Hypothalamus (tissue), 51 donors: ENCODE measurements around the gene LPO.

ENCODE experiments used
- DNase-seq, 51 donors: peaks; one replicate each; lab custom pipeline; 2025; lab: John Stamatoyannopoulos, UW

The LPO gene

DNA sequence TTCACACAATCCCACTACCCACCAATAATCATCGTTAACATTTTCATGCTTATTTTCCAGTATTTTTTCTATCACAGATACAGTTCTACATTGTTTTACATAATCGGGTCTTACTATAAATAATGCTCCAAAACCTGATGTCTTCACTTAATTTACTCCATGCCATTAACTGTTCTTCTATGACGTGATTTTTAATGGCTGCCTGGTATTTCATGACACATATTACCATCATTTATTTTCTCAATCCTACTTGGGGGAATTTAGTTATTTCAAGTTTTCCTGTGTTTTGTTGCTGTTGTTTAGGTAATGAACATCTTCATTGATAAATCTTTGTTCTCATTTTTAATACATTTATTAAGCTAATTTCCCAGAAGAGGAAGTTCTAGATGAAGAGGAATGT, 14.7 kb downstream of the LPO start:
- no peak for DNase-seq

- DNase-seq = no peak
Observed at GRCh38 chr17:58254803-58255202, 16.4 kb downstream of the LPO start.

DNA sequence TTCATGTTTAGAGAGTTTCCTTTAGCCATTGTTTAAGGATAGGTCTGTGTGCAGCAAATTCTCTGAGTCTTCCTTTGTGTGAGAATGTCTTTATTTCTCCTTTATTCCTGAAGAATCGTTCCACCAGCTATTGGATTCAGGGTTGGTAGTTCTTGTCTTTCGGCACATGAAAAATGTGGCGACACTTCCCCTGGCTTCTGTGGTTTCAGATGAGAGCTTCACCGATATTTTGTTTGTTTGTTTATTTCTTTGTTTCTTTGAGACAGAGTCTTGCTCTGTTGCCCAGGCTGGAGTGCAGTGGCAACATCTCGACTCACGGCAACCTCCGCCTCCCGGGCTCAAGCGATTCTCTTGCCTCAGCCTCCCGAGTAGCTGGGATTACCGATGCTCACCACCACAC, 23.8 kb downstream of the LPO start:
- no peak for DNase-seq

- no peak for DNase-seq
Observed at GRCh38 chr17:58263773-58264172, 25.4 kb downstream of the LPO start.

DNA sequence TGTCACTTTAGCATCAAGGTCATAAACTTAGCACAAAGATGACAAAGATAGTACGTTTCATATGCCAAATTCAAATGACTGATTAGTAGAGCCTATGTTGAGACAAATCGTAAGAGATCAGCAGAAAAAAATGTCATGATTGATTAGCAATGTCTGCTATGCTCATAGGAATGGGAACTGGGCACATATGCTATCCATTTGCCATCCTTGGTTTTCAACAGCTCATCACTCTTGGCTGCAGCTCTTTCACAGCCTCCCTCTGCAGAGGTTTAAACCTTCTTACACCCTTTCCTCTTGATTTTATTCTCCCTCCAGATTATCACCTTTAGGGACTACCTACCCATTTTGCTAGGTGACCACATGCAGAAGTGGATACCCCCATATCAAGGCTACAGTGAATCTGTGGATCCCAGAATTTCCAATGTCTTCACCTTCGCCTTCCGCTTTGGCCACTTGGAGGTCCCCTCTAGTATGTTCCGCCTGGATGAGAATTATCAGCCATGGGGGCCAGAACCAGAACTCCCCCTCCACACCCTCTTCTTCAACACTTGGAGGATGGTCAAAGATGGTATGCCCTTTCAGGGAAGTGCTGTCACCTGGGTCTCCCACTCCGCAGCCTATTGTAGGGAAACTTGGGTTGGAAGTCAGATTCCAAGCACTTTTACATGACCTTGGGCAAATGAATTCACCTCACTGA, 26.2 kb downstream of the LPO start:
- no peak for DNase-seq

DNA sequence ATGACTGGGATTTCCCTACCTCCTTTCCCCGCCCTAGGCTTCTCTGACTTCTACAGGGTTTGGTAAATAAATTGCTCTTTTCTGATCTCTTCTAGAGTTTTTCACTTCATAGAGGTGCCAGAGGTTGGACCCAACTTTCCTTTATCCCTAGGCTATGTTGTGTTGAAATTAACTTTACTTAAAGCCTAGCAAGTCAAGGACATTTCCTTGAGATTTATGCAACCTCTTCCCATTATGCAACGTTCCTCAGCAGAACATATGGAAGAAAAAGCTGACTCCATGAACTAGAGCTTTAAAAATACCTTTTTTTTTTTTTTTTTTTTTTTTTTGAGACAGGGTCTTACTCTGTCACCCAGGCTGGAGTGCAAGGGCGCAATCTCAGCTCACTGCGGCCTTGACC, 26.9 kb downstream of the LPO start:
- DNase-seq = no peak

GRCh38 chr17:58265902-58266875, 27.8 kb downstream of the LPO start:
- DNase-seq = no peak

DNA sequence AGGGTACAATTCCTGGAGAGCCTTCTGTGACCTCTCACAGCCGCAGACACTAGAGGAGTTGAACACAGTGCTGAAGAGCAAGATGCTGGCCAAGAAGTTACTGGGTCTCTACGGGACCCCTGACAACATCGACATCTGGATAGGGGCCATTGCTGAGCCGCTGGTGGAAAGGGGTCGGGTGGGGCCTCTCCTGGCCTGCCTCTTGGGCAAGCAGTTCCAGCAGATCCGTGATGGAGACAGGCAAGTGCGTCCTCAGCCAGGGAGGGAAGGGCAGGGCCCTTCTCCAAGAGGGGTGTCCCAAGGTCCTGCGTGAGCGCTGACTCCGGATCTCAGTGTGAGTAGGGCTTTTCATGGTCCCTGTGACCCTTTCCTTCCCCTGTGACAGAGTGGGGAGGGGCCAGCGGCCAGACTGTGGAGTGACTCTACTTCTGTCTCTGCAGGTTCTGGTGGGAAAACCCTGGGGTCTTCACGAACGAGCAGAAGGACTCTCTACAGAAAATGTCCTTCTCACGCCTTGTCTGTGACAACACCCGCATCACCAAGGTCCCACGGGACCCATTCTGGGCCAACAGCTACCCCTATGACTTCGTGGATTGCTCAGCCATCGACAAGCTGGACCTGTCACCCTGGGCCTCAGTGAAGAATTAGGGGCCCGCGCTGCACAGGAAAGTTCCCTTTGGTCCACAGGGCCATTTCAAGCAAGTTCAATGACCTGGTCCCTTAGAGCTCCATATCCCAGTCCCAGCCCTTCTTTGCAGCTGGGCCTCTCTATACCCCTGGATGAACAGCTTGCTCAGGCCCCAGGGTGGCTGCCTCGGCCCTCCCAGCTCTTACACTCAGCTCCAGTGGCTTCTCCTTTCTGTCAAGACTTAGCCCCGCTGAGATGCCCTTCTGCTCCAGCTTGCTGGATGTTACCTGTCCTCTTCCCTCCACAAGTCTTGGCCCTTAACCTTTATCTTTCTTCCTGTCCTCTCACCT, 29.3 kb downstream of the LPO start:
- DNase-seq = no peak

DNA sequence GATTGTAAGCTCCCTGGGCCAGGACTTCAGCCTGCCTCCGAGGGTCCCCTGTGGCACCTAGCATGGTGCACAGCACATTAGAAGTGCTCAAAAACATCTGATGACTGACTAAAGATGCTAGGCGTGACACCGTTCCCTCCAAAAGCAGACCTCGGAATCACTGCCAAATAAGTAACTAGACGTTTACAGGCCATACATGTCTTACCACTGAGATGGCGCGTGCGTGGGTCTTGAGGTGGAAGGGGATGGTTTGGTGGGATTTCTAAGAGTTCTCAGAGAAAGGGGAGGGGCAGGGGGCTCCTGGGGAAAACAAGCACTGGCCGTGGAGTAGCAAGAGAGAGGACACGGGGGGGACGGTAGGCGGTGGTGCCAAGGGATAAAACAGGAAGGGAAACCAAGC, 29.9 kb downstream of the LPO start:
- DNase-seq = no peak

DNA sequence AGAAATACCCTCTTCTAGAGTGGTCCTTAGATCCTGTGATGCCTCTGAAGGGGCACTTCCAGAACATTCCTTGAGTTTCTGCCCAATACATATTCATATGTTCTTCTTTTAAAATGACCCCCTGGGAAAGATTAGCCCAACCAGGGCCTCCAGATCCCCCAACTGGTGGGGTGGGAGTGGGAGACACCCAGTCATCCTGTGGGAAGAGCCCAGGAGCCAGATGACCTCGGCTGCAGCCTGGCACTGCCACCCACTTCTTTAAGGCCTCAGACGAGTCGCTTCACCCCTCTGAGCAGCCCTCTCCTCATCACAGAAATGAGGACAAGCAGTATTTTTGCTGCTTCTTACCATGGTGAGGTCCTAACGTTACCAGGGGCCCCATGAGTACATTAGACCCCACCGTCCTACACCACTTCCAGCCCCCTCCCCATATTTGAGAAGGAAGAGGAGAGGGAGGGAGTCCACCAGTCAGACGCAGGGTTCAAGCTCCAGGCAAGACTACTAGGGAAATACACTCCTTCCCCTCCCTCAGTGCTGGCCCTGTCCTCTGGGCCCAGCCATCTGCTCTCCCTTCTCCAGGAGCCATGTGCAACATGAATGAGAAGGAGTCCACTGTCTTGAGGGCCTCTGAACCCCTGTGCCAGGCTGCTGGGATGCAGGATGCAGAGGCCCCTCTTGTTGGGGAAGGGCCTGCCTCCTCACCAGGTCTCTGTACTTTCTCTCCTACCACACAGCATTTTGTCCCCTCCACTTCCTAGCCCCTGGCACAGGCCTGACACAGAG, 30.6 kb downstream of the LPO start:
- DNase-seq = no peak

DNA sequence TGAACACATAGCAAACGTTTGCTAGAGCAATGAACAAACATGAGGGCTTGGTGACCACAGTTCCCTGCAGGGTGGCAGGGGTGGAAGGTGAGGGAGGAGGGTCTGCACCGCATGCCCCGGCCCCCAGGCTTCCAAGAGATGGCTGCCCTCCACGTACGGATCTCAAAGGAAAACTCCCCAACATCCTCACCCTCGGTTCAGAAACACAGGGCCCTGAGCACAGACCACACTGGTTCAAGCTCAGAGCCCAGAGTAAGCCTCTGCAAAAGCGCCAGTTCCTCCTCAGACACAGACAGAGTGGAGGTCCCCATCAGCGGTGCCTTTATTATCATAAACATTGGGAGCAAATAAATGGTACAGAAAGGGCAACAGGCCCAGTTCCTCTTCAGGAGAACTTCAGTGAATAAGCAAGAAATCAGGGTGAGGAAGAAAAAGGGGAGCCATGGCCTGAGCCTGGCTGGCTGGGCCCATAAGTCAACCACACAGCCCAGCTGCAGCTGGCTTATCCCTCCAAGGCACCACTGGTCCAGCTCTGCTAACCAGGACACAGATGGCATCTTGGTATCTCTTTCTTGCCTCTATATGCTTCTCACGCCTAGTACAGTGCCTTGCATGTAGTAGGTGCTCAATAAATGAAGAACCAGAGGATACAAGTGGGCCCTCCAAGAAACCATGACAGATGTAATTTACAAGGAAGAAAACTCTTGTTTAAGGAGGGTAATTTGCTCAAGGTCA, 31.3 kb downstream of the LPO start:
- no peak for DNase-seq

DNA sequence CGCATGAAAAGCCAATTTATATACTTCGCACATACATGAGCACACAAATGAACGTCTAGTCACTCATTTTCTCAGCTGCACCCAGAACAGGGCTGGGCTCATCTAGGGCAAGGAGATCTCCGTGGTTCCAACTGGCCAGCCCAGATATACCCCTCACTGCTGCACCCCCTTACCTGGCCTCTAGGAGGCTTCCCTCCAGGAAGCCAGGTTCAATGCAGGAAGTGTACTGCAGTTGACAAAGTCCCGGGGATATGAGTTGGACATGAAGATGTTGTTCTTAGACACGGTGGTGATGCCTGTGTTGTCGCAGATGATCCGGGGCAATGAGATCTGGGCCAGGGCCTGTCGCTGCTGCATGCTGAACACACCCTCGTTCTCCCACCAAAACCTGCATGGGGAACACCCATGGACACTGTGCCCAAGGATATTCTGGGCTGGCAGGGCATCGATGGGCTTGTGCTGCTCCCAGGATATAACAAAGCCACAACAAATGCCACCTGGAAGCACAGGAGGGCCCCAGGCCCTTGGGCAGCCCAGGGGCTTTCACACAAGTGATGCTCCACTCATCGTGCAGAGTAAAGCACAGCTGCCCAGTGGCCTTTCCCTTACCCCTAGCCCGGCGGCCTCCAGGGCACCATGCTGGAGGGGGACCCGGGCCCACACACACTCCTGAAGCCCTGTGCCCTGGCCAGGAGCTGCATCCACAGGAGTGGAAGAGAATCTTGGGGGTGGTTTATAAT, 32.3 kb downstream of the LPO start:
- DNase-seq = no peak

DNA sequence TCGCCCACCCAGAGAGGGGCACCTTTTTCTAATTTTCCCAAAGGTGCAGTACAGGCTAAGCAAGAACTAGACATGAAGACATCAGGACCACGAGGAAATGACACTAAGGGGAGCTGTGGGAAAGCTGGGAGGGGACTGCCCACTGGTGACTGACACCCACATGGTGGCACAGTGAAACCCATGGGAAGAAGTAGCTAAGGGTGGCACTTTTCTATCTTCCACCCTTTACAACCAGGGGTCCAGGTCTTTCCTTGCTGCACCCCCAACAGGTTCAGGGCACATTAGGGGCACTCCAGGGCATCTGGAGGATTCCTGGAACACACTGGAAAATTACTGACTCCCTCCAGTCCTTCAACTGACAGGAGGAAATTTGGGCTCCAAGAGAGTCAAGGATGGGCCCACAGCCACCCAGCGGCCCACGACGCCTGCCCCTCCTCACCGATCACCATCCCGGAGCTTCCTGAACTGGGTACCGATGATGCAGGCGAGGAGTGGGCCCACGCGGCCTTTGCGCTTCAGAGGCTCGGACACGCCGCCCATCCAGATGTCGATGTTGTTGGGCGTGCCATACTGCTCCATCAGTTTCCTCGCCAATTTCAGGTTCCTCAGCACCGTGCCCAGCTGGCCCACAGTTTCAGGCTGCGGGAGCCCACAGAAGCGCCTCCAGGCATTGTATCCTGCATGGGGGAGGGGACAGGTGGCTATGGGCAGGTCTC, 33.0 kb downstream of the LPO start:
- no peak for DNase-seq

DNA sequence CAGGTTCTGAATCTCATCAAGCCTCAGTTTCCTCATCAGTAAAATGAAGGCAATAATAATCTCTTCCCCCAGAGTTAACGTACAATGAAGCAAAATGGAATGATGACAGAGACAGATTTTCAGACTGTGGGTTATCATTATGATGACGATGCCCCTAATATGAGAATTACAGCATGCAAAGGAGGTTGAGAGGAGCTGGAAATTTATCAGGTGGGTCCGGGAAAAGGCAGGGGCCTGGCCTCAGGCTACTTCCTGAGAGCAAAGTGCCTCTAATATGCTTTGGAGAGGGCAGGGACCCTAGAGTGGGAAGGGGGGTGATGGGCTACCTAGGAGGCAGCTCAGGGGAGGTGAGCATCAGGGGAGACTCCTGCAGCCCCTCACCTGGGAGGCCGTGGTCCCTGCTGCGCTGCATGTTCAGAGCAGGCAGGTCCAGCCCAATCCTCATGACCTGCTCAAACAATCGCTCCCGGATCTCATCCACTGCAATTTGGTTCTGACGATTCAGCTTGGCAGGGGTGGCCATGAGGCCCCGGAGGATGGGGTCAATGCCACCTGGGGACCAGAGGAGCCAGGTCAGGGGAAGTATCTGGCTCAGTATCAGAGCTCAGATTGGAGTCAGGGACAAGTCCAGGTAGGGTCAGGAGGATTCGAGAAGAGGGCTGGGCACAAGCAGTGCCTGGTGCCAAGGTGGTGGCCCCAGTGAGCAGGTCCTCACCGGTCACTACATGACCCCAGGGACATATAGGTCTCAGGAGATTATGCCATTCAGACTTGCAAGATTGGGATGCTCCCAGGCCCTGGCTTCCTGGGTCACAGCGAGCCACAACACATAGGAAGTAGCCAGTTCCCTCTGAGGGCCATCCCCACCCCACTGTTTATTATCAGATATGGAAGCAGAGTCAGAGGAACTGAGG, 34.2 kb downstream of the LPO start:
- DNase-seq = no peak

GRCh38 chr17:58273453-58274104, 35.2 kb downstream of the LPO start:
- DNase-seq = no peak

- no peak for DNase-seq
Observed at GRCh38 chr17:58275417-58275816, 37.0 kb downstream of the LPO start.
